Keratinocyte (primary cell): Measurements from ENCODE around the gene KDM4B. TPM values are rescaled to one million over a fixed set of nuclear protein-coding genes. Genes with fewer than 3 reads are reported as not detected.

ENCODE experiments used
- DNase-seq: peaks from one replicate; pipeline ENCODE4 v3.0.0-alpha.2; 2011; ENCODE audit warnings: low read depth, missing footprints, low spot score
- FAIRE-seq: peaks from 2 replicates; lab custom pipeline; 2011; peaks lifted over from hg19 to GRCh38; lab: Jason Lieb, UNC
- H2AFZ ChIP-seq: 2 replicates; pipeline ENCODE4 v1.6.0; 2012; ENCODE audit warnings: low read length, control low read depth, inconsistent platforms; ENCODE audit not compliant: control insufficient read depth
- H3K27ac ChIP-seq: 2 replicates; pipeline ENCODE4 v1.5.1; 2011; ENCODE audit warnings: low read length; ENCODE audit not compliant: control insufficient read depth, insufficient read depth
- H3K27me3 ChIP-seq: 3 replicates; pipeline ENCODE4 v1.6.0; 2011; ENCODE audit warnings: low read length; ENCODE audit not compliant: control insufficient read depth, insufficient read depth; ENCODE audit errors: extremely low read depth
- H3K36me3 ChIP-seq, 2 experiments: 2 replicates in 1 of 2; 3 replicates in 1 of 2; pipeline ENCODE4 v1.5.1; 2011; ENCODE audit warnings: low read length in 2 of 2, mild to moderate bottlenecking in 1 of 2; ENCODE audit not compliant: control insufficient read depth in 2 of 2, insufficient read depth in 2 of 2; ENCODE audit errors: extremely low read depth in 1 of 2
- H3K4me1 ChIP-seq: 3 replicates; pipeline ENCODE4 v1.5.1; 2011; ENCODE audit warnings: low read length; ENCODE audit not compliant: control insufficient read depth, insufficient read depth; ENCODE audit errors: extremely low read depth
- H3K4me2 ChIP-seq: 3 replicates; pipeline ENCODE4 v1.6.0; 2011; ENCODE audit warnings: low read depth, low read length; ENCODE audit not compliant: control insufficient read depth, insufficient read depth; ENCODE audit errors: extremely low read depth
- H3K4me3 ChIP-seq, 3 experiments: fragments of 200-600 bp in 1 of 3; sonication (generic) in 1 of 3; 2 replicates in 2 of 3; 3 replicates in 1 of 3; pipeline ENCODE4 v1.5.1; 2011 to 2016; ENCODE audit warnings: low read length in 3 of 3, mild to moderate bottlenecking in 3 of 3, control low read depth in 2 of 3, inconsistent platforms in 1 of 3, low read depth in 1 of 3, mixed read lengths in 1 of 3, mixed run types in 1 of 3, moderate library complexity in 1 of 3; ENCODE audit not compliant: control insufficient read depth in 2 of 3, insufficient read depth in 2 of 3; ENCODE audit errors: extremely low read depth in 1 of 3
- H3K79me2 ChIP-seq: 2 replicates; pipeline ENCODE4 v1.6.0; 2012; ENCODE audit warnings: low read length; ENCODE audit not compliant: control insufficient read depth, insufficient read depth
- H3K9ac ChIP-seq: 3 replicates; pipeline ENCODE4 v1.6.0; 2011; ENCODE audit warnings: low read length; ENCODE audit not compliant: control insufficient read depth, insufficient read depth; ENCODE audit errors: extremely low read depth
- H3K9me1 ChIP-seq: 3 replicates; pipeline ENCODE4 v1.6.0; 2011; ENCODE audit warnings: low read length; ENCODE audit not compliant: control insufficient read depth, insufficient read depth; ENCODE audit errors: extremely low read depth
- H3K9me3 ChIP-seq: 2 replicates; pipeline ENCODE4 v1.5.1; 2012; ENCODE audit warnings: low read depth, low read length; ENCODE audit not compliant: control insufficient read depth
- H4K20me1 ChIP-seq: 3 replicates; pipeline ENCODE4 v1.6.0; 2011; ENCODE audit warnings: low read length; ENCODE audit not compliant: control insufficient read depth, insufficient read depth; ENCODE audit errors: extremely low read depth
- EZH2 ChIP-seq: IDR thresholded peaks from one replicate; pipeline ENCODE4 v1.6.1; 2012; ENCODE audit warnings: inconsistent platforms, mild to moderate bottlenecking, low read length, moderate library complexity
- dilution Hi-C: fragments of 300-500 bp; cut with MboI; formaldehyde crosslinking; loops from one replicate; pipeline ENCODE4 v1.7.0; 2020; ENCODE audit warnings: low sequenced_read_pairs; ENCODE audit not compliant: extremely low pct_ligation_motif_present
- polyA plus RNA-seq, 5 experiments: library from polyadenylated mRNA; depleted of rRNA in 3 of 5; stranded (reverse) in 3 of 5; stranded (forward) in 1 of 5; unstranded in 1 of 5; fragments of >200 nt; gene quantifications; 1 replicate in 1 of 5; 2 replicates in 3 of 5; 3 replicates in 1 of 5; pipeline versions ENCODE4 v1.2.1 to v1.2.3, GENCODE V29; 2011 to 2012; ENCODE audit warnings: missing spikeins in 2 of 5, low read depth in 1 of 5, low replicate concordance in 1 of 5
- TF ChIP-seq, protein P1 (sequence below), 3 experiments: IDR thresholded peaks in 1 of 3; conservative IDR thresholded peaks in 1 of 3; optimal IDR thresholded peaks in 1 of 3; 2 replicates in 2 of 3; 3 replicates in 1 of 3; pipeline versions ENCODE3 to v1.5.1; 2011; ENCODE audit warnings: low read length in 3 of 3, mild to moderate bottlenecking in 3 of 3, moderate library complexity in 2 of 3, control low read depth in 1 of 3, inconsistent platforms in 1 of 3; ENCODE audit not compliant: insufficient read depth in 2 of 3; ENCODE audit errors: extremely low read depth in 1 of 3

Gene KDM4B
- polyA plus RNA-seq, 1 donor (not counting 4 experiments of a cell fraction or from before 2014, with no cell fraction given): 6.2 TPM

DNA sequence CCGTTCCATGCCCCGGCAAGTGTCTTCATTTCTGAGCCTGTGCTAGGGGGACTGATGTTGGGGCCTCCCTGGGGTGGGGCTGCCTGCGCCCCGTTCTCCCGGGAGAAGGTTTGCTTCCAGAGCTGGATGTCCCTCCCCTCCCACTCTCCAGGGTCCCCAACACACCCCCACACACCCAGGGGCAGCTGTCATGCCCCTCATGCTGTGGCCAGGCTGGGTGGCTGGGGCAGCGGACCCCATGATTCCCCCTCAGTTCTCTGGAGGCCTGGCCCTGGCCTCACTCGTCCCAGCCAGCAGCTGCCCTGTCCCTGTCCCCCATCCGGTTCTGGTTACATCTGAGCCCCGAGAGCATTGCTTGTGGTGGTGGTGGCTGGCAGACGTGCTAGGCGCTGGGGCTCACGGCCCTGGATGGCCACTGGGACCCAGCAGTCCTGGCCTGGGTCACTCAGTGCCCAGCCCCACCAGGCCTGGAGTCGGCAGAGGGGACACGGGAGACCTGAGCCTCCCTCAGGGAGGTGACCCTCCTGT lies 184.8 kb downstream of the KDM4B start:
- no peaks in the 10 kb centered on the region for H3K9me3 ChIP-seq
- peaks cover 2% of the 10 kb centered on the region for H3K27me3 ChIP-seq
- DNase-seq: no peak
- peaks cover 0 to 8% of the 10 kb centered on the region in 2 experiments for H3K36me3 ChIP-seq
- TF ChIP-seq, protein P1, sequence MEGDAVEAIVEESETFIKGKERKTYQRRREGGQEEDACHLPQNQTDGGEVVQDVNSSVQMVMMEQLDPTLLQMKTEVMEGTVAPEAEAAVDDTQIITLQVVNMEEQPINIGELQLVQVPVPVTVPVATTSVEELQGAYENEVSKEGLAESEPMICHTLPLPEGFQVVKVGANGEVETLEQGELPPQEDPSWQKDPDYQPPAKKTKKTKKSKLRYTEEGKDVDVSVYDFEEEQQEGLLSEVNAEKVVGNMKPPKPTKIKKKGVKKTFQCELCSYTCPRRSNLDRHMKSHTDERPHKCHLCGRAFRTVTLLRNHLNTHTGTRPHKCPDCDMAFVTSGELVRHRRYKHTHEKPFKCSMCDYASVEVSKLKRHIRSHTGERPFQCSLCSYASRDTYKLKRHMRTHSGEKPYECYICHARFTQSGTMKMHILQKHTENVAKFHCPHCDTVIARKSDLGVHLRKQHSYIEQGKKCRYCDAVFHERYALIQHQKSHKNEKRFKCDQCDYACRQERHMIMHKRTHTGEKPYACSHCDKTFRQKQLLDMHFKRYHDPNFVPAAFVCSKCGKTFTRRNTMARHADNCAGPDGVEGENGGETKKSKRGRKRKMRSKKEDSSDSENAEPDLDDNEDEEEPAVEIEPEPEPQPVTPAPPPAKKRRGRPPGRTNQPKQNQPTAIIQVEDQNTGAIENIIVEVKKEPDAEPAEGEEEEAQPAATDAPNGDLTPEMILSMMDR (optimal IDR thresholded peaks at IDR 0.05 in 1 of 3, IDR thresholded peaks at IDR 0.05 in 1 of 3, conservative IDR thresholded peaks at IDR 0.05 in 1 of 3; ENCODE audit: extremely low read depth in 1 of 3, insufficient read depth in 2 of 3, low read length in 3 of 3): no peak
- no peak for TF ChIP-seq EZH2
- no peak overlapping the region for H3K9ac ChIP-seq
- peaks cover 4% of the 10 kb centered on the region for H3K4me1 ChIP-seq
- no peaks in the 10 kb centered on the region for H3K79me2 ChIP-seq
- dilution Hi-C loops: no loop called here
- H4K20me1 ChIP-seq: no peaks in the 10 kb centered on the region
- no peak overlapping the region for H3K4me2 ChIP-seq
- H3K4me3 ChIP-seq: no peak overlapping the region
- no peak overlapping the region for H2AFZ ChIP-seq
- no peaks in the 10 kb centered on the region for H3K9me1 ChIP-seq
- no peak for FAIRE-seq
- no peak overlapping the region for H3K27ac ChIP-seq

DNA sequence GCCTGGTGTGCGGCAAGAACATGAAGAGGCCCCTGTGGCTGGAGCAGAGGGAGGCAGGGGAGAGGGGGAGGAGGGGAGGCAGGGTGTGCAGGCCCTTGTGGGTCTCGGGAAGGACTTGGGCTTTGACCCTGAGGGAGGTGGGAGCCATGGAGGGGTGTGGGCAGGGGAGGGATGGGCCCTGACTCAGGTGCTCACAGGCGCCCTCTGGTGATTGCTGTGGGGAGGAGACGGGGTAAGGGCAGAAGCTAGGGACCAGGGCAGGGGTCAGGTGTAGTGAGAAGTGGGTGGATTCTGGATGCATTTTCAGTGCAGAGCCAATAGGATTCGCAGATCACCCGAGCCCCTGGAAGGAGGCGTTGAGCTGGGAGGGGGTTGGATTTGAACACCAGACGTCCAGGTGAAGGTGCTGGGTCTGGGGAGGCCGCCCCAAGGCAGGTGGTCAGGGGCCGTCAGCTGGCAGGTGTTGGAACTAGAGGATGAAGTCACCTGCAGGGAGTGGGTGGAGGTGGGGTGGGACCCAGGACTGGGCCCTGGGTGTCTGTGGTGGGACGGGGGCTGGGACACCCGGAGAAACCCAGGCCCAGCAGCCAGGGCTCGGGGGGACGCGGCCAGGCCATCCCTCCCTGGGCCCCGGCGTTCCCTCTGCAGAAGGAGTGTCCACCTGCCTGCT lies 185.4 kb downstream of the KDM4B start:
- H2AFZ ChIP-seq: no peak overlapping the region
- FAIRE-seq (no peak), DNase-seq (no peak)
- H3K27me3 ChIP-seq: peaks cover 2% of the 10 kb centered on the region
- dilution Hi-C loops: no loop called here
- no peaks in the 10 kb centered on the region for H3K79me2 ChIP-seq
- no peaks in the 10 kb centered on the region for H3K4me1 ChIP-seq
- H3K4me2 ChIP-seq: no peak overlapping the region
- no peak overlapping the region for H3K9ac ChIP-seq
- H3K4me3 ChIP-seq: no peak overlapping the region
- no peak overlapping the region for H3K27ac ChIP-seq
- TF ChIP-seq EZH2: no peak
- TF ChIP-seq, protein P1 (optimal IDR thresholded peaks at IDR 0.05 in 1 of 3, IDR thresholded peaks at IDR 0.05 in 1 of 3, conservative IDR thresholded peaks at IDR 0.05 in 1 of 3; ENCODE audit: extremely low read depth in 1 of 3, insufficient read depth in 2 of 3, low read length in 3 of 3): peak; percentile 36 to 71 (median 68)
- H3K9me3 ChIP-seq: no peaks in the 10 kb centered on the region
- peaks cover 0 to 5% of the 10 kb centered on the region in 2 experiments for H3K36me3 ChIP-seq
- H4K20me1 ChIP-seq: no peaks in the 10 kb centered on the region
- H3K9me1 ChIP-seq: no peaks in the 10 kb centered on the region
